Left lung (tissue), 10 donors: ENCODE measurements around the gene KIF21A. TPM values are rescaled to one million over a fixed set of nuclear protein-coding genes. Genes with fewer than 3 reads are reported as not detected.

ENCODE experiments used
- ATAC-seq: fragments of 200-7000 bp; cut with Tn5 transposase; one replicate; pipeline ENCODE4 v1.9.1; 2020; ENCODE audit warnings: moderate library complexity
- DNase-seq, 4 donors: peaks; one replicate each; pipeline ENCODE4 v3.0.0-alpha.2; 2013 to 2020
- H3K27ac ChIP-seq, 2 donors: fragments of 200-600 bp; sonication (generic) in 1 of 2; one replicate each; pipeline versions ENCODE4 v1.5.0 to v1.8.0; 2020 to 2021
- H3K27me3 ChIP-seq, 2 donors: fragments of 200-600 bp; sonication (generic) in 1 of 2; one replicate each; pipeline versions ENCODE4 v1.5.0 to v1.8.0; 2020 to 2021
- H3K36me3 ChIP-seq, 2 donors: fragments of 200-600 bp; sonication (generic) in 1 of 2; one replicate each; pipeline versions ENCODE4 v1.5.0 to v1.8.0; 2020 to 2021
- H3K4me1 ChIP-seq, 2 donors: fragments of 200-600 bp; one replicate each; pipeline ENCODE4 v1.8.0; 2021
- H3K4me3 ChIP-seq, 2 donors: fragments of 200-600 bp; sonication (generic) in 1 of 2; one replicate each; pipeline versions ENCODE4 v1.5.0 to v1.8.0; 2020 to 2021; ENCODE audit warnings: mild to moderate bottlenecking in 1 of 2
- H3K9me3 ChIP-seq, 2 donors: fragments of 200-600 bp; sonication (generic) in 1 of 2; one replicate each; pipeline versions ENCODE4 v1.5.0 to v1.8.0; 2020 to 2021
- intact Hi-C, 2 donors: fragments of 100-400 bp; cut with DNase I; formaldehyde crosslinking; loops; one replicate each; pipeline versions ENCODE4 v1.11.2 to v1.14.2; 2022
- polyA plus RNA-seq, 6 donors: library from polyadenylated mRNA; unstranded; fragments of 120-200 nt; gene quantifications; one replicate each; pipeline ENCODE4 v1.2.1, GENCODE V29; 2013; ENCODE audit not compliant: insufficient read length in 6 of 6
- total RNA-seq, 2 donors: library from RNA; stranded (reverse); fragmentation: NEBNext Ultra II Directional; extraction: Animal tissue kit (Norgen Biotek cat#: 25700); gene quantifications; one replicate each; pipeline ENCODE4 v1.2.1, GENCODE V29; 2021
- TF ChIP-seq, protein P1 (sequence below), 2 donors: fragments of 200-600 bp; sonication (generic) in 1 of 2; IDR thresholded peaks; one replicate each; pipeline versions ENCODE4 v1.5.0 to v1.8.0; 2021; ENCODE audit warnings: antibody characterized with exemption in 2 of 2
- donor health status: DM: no; HTN: yes; CAD: no.
- donor health status: DM: no; HTN: no; CAD: no.

KIF21A gene
- total and polyA plus RNA-seq, 8 donors: 12.7 to 19.7 (median 15.6) TPM

DNA sequence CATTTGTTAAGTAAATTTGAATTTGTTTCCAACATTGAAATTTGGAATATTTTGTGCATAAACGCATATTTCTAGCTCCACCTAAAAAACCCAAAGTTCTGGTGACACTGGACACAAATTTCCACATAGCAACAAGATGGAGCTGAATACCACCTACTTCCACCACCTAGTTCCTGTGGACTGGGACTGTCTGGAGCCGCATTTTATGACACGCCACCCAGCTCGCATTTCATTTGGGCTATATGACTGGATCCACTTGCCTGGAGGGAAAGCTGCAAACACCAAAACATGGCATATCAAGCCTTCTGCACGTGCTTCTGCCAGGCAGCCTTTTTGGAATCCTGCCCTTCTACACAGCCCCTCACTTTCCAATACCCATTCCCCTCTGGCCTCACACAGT, 173.4 kb downstream of the KIF21A start:
- intact Hi-C loops: no loop called here
- no peak overlapping the region for H3K27ac ChIP-seq
- ATAC-seq (no peak), DNase-seq (no peak)
- no peaks in the 10 kb centered on the region for H3K9me3 ChIP-seq
- H3K36me3 ChIP-seq: no peaks in the 10 kb centered on the region
- no peaks in the 10 kb centered on the region for H3K27me3 ChIP-seq
- TF ChIP-seq, protein P1, sequence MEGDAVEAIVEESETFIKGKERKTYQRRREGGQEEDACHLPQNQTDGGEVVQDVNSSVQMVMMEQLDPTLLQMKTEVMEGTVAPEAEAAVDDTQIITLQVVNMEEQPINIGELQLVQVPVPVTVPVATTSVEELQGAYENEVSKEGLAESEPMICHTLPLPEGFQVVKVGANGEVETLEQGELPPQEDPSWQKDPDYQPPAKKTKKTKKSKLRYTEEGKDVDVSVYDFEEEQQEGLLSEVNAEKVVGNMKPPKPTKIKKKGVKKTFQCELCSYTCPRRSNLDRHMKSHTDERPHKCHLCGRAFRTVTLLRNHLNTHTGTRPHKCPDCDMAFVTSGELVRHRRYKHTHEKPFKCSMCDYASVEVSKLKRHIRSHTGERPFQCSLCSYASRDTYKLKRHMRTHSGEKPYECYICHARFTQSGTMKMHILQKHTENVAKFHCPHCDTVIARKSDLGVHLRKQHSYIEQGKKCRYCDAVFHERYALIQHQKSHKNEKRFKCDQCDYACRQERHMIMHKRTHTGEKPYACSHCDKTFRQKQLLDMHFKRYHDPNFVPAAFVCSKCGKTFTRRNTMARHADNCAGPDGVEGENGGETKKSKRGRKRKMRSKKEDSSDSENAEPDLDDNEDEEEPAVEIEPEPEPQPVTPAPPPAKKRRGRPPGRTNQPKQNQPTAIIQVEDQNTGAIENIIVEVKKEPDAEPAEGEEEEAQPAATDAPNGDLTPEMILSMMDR (IDR thresholded peaks at IDR 0.05): no peak
- H3K4me3 ChIP-seq: no peak overlapping the region
- H3K4me1 ChIP-seq: no peaks in the 10 kb centered on the region

DNA sequence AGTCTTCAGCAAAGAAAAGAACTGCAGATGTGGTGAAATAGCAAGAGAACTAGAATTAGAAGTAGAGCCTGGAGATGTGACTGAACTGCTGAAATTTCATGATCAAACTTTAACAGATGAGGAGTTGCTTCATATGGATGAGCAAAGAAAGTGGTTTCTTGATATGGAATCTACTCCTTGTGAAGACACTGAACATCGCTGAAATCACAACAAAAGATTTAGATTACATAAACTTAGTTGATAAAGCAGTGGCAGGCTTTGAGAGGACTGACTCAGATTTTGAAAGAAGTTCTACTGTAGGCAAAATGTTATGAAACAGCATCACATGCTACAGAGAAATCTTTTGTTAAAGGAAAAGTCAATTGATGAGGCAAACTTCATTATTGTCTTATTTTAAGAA, 175.0 kb downstream of the KIF21A start:
- Histone ChIP-seq H3K27ac (no peak overlapping the region), H3K4me3 (no peak overlapping the region), H3K36me3 (no peaks in the 10 kb centered on the region), H3K27me3 (no peaks in the 10 kb centered on the region), H3K9me3 (no peaks in the 10 kb centered on the region), H3K4me1 (no peaks in the 10 kb centered on the region)
- ATAC-seq (no peak), DNase-seq (no peak)
- TF ChIP-seq, protein P1 (IDR thresholded peaks at IDR 0.05): no peak
- intact Hi-C loops: no loop called here

DNA sequence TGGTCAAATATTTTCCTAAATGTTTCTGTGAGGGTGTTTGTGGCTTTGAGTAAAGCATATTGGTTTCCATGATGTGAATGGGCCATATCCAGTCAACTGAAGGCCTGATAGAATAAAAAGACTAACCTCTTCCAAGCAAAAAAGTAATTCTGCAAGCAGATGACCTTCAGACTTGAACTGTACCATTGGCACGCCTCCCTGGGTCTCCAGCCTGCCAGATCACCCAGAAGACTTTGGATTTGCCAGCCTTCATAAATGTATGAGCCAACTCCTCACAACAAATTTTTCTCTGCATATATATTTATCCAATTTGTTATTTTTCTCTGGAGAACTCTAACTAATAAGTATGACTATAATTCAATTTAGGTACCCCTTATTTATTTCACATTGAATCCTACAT, 190.3 kb downstream of the KIF21A start:
- no peak overlapping the region for H3K4me3 ChIP-seq
- no peak for ATAC-seq
- TF ChIP-seq, protein P1 (IDR thresholded peaks at IDR 0.05): no peak
- no peak for DNase-seq
- intact Hi-C loops: no loop called here
- no peaks in the 10 kb centered on the region for H3K4me1 ChIP-seq
- H3K9me3 ChIP-seq: no peaks in the 10 kb centered on the region
- H3K36me3 ChIP-seq: no peaks in the 10 kb centered on the region
- H3K27me3 ChIP-seq: no peaks in the 10 kb centered on the region
- no peak overlapping the region for H3K27ac ChIP-seq

Other genes with a start within 250 kb of the KIF21A start
- under 1 TPM; 0.20 to 0.52 TPM for gene ABCD2, start 176.7 kb upstream of the KIF21A start, total RNA-seq
- gene ABCD2, start 176.7 kb upstream of the KIF21A start, polyA plus RNA-seq: under 1 TPM; 0.08 to 0.15 (median 0.12) TPM